Metanephros (tissue), 1 donor: ENCODE data around the gene PDE7B. TPM values are rescaled to one million over a fixed set of nuclear protein-coding genes. Genes with fewer than 3 reads are reported as not detected.

Experiments
- total RNA-seq: library from RNA; depleted of rRNA; stranded (reverse); fragments of >200 nt; gene quantifications from one replicate; pipeline ENCODE4 v1.2.3, GENCODE V29; 2014

PDE7B gene
- total RNA-seq = 13.0 TPM

DNA sequence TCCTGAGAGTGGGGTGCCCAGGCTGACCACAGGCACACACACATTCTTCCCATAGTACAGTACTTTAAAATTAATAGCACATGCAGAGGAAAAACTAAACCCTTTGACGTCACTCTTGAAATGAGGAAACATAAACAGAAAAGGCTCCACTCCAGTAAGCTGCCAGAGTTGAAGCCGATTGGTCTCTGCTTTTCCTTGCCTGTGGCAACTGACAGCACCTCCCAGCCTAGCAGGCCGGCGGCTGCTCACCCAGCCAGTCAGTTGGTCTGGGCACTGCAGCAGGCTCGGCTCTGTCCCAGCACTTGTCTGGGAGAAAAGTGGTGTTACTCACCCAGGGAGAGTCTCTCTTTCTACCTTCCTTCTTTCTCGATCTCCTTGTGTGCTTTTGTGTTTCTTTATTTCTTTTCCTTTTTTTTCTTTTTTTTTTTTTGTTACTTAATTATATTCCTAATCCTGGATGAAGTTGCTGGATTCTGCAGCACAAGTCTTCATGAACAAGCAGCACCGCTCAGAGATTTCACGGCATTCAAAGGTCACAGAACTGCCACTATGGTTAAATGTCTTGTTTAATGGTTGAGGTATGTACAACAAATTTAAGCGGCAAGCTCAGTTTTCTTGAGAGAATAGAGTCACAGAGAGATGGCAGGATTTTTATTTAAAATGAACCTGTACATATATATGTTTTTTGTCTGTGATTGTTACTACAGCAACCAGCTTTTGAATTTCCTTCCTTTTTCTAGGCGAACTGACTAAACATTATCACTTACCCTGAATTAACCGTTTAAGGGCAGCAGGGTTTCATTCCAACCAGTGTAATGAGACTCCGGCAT lies at the start of gene PDE7B:
Gene PDE7B (plus strand): TSS at position 260 of the 830 bp plus-strand sequence.

